Testis (tissue), 3 donors: ENCODE measurements around the gene TBATA. TPM values are rescaled to one million over a fixed set of nuclear protein-coding genes. Genes with fewer than 3 reads are reported as not detected.

ENCODE experiments used
- DNase-seq: peaks from one replicate; pipeline ENCODE4 v3.0.0-alpha.2; 2019
- H3K27ac ChIP-seq, 2 donors: fragments of 200-600 bp; sonication (generic); one replicate each; pipeline ENCODE4 v1.5.1; 2019
- H3K27me3 ChIP-seq: fragments of 200-600 bp; sonication (generic); one replicate; pipeline ENCODE4 v1.5.1; 2019
- H3K36me3 ChIP-seq: fragments of 200-600 bp; sonication (generic); one replicate; pipeline ENCODE4 v1.5.1; 2017; ENCODE audit warnings: low read depth; ENCODE audit errors: missing control alignments
- H3K4me1 ChIP-seq: fragments of 200-600 bp; sonication (generic); one replicate; pipeline ENCODE4 v1.5.1; 2019
- H3K4me3 ChIP-seq, 2 donors: fragments of 200-600 bp; sonication (generic); one replicate each; pipeline ENCODE4 v1.5.1; 2017 to 2019
- H3K9me3 ChIP-seq: fragments of 200-600 bp; sonication (generic); one replicate; pipeline ENCODE4 v1.5.1; 2017
- POLR2A ChIP-seq: fragments of 450-650 bp; IDR thresholded peaks from one replicate; pipeline ENCODE4 v1.6.1; 2017; ENCODE audit warnings: antibody characterized with exemption, mild to moderate bottlenecking, moderate library complexity
- WGBS, 2 donors: methylation state at CpG; one replicate each; pipeline ENCODE4 v1.1.5; 2018; 5-methylcytosine and 5-hydroxymethylcytosine counted together
- intact Hi-C: fragments of 100-400 bp; cut with DNase I; formaldehyde crosslinking; loops from one replicate; pipeline ENCODE4 v1.15.1; 2023; ENCODE audit warnings: low total_unique reads
- polyA plus RNA-seq: library from polyadenylated mRNA; stranded (reverse); fragments of 350-450 nt; fragmentation: Illumina TruSeq; extraction: RNeasy Lipid Tissue Mini Kit (QIAGEN cat#74804); gene quantifications from one replicate; pipeline ENCODE4 v1.2.3, GENCODE V29; 2014; ENCODE audit warnings: low read depth, low replicate concordance; ENCODE audit not compliant: insufficient read depth
- total RNA-seq, 2 donors: library from RNA; depleted of rRNA; stranded (reverse); fragments of >200 nt; gene quantifications; one replicate each; pipeline ENCODE4 v1.2.3, GENCODE V29; 2016
- TF ChIP-seq, protein P1 (sequence below), 3 experiments: fragments of 450-650 bp in 2 of 3; fragments of 200-600 bp in 1 of 3; sonication (generic) in 1 of 3; IDR thresholded peaks; one replicate each; pipeline ENCODE4 v1.5.1; 2016 to 2019; ENCODE audit warnings: antibody characterized with exemption in 3 of 3, mild to moderate bottlenecking in 2 of 3, moderate library complexity in 1 of 3

Gene TBATA
- total and polyA plus RNA-seq, 3 donors from 2014 or later, result 8.4 to 34.6 (median 19.1) TPM

GRCh38 chr10:70815504-70816219 is 30.5 kb upstream of the TBATA start, which contains the start of gene SGPL1:
Gene SGPL1, plus strand, starts transcription at chr10:70815948. Its CDS starts 906 bp downstream, at chr10:70816854.
- H3K27ac ChIP-seq, result peak within 1 kb of the TSS; percentile 88 to 95
- 1% methylated on average over 24 to 57 of the region's 58 CpGs for WGBS, 2 donors
- H3K27me3 ChIP-seq, result no peaks in the 10 kb centered on the region
- H3K9me3 ChIP-seq, result no peaks in the 10 kb centered on the region
- DNase-seq, result peak; percentile 92
- H3K4me3 ChIP-seq, result peak within 1 kb of the TSS; percentile 84 to 86
- intact Hi-C loops, result loop anchor here (5.0 kb wide), 1 partner anchor 62 kb away; no protein-coding TSS in a partner anchor
- TF ChIP-seq POLR2A, result no peak
- TF ChIP-seq, protein P1, sequence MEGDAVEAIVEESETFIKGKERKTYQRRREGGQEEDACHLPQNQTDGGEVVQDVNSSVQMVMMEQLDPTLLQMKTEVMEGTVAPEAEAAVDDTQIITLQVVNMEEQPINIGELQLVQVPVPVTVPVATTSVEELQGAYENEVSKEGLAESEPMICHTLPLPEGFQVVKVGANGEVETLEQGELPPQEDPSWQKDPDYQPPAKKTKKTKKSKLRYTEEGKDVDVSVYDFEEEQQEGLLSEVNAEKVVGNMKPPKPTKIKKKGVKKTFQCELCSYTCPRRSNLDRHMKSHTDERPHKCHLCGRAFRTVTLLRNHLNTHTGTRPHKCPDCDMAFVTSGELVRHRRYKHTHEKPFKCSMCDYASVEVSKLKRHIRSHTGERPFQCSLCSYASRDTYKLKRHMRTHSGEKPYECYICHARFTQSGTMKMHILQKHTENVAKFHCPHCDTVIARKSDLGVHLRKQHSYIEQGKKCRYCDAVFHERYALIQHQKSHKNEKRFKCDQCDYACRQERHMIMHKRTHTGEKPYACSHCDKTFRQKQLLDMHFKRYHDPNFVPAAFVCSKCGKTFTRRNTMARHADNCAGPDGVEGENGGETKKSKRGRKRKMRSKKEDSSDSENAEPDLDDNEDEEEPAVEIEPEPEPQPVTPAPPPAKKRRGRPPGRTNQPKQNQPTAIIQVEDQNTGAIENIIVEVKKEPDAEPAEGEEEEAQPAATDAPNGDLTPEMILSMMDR (IDR thresholded peaks at IDR 0.05), result peak; percentile 97 to 99 (median 99)
- H3K4me1 ChIP-seq, result peaks cover 13% of the 10 kb centered on the region
- no peaks in the 10 kb centered on the region for H3K36me3 ChIP-seq

- TF ChIP-seq, protein P1 (IDR thresholded peaks at IDR 0.05), result no peak
- no peak for TF ChIP-seq POLR2A
- peaks cover 24% of the 10 kb centered on the region for H3K4me1 ChIP-seq
- H3K27ac ChIP-seq, result no peak overlapping the region
- no peaks in the 10 kb centered on the region for H3K36me3 ChIP-seq
- no peaks in the 10 kb centered on the region for H3K27me3 ChIP-seq
- no peaks in the 10 kb centered on the region for H3K9me3 ChIP-seq
- no peak for DNase-seq
- intact Hi-C loops, result no loop called here
- 64 to 75% methylated on average over 4 of the region's 4 CpGs for WGBS, 2 donors
- H3K4me3 ChIP-seq, result no peak overlapping the region
These were observed 28.9 kb upstream of the TBATA start for GRCh38 chr10:70814126-70814525.

DNA sequence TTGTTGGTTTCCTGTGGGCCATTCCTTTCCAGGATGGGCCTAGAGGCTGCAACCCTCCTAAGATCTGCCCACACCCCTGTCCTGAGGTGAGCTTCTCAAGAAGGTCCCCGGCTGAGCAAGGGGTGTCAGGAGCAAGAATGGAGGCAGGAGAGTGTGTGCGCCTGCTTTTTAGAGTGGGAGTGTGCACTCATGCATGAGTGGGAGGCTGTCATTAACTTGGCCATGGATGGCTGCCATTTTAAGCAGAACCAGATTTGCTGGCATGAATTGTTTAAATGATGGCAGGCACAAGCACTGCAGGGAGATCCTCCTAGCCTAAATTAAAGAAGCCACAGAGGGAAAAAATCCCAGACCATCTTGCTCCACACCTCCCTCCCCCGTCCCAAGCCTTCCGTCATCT is 27.6 kb upstream of the TBATA start:
- intact Hi-C loops, result no loop called here
- TF ChIP-seq, protein P1 (IDR thresholded peaks at IDR 0.05), result no peak
- no peak for TF ChIP-seq POLR2A
- Histone ChIP-seq H3K9me3 (no peaks in the 10 kb centered on the region), H3K4me3 (no peak overlapping the region), H3K27me3 (no peaks in the 10 kb centered on the region), H3K27ac (no peak overlapping the region), H3K4me1 (peaks cover 32% of the 10 kb centered on the region), H3K36me3 (no peaks in the 10 kb centered on the region)
- no peak for DNase-seq
- WGBS, 2 donors, result 81 to 91% methylated on average over 3 to 4 of the region's 4 CpGs

DNA sequence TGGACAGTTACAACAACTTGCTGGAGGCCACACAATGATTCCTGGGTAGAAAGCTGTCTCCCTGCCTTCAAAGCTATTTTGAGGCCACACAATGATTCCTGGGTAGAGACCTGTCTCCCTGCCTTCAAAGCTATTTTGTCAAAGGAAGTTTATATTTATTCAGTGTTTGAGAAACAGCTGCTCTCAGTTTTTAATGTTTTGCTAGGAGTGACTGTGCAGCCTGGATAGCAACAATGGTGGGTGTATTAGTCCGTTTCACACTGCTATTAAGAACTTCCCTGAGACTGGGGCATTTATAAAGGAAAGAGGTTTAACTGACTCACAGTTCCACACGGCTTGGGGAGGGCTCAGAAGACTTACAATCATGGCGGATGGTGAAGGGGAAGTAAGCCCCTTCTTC is 26.7 kb upstream of the TBATA start:
- no peak for TF ChIP-seq POLR2A
- TF ChIP-seq, protein P1 (IDR thresholded peaks at IDR 0.05), result no peak
- DNase-seq, result no peak
- peaks cover 29% of the 10 kb centered on the region for H3K4me1 ChIP-seq
- no peaks in the 10 kb centered on the region for H3K27me3 ChIP-seq
- intact Hi-C loops, result no loop called here
- H3K36me3 ChIP-seq, result no peaks in the 10 kb centered on the region
- no peaks in the 10 kb centered on the region for H3K9me3 ChIP-seq
- no peak overlapping the region for H3K27ac ChIP-seq
- WGBS, 2 donors, result 78 to 88% methylated on average over 3 of the region's 3 CpGs
- H3K4me3 ChIP-seq, result no peak overlapping the region

- TF ChIP-seq, protein P1 (IDR thresholded peaks at IDR 0.05), result no peak
- TF ChIP-seq POLR2A, result no peak
- intact Hi-C loops, result no loop called here
- WGBS, 2 donors, result 0 to 55% methylated on average over 1 of the region's 1 CpG
- DNase-seq, result no peak
- Histone ChIP-seq H3K27ac (no peak overlapping the region), H3K4me3 (no peak overlapping the region), H3K36me3 (no peaks in the 10 kb centered on the region), H3K4me1 (peaks cover 25% of the 10 kb centered on the region), H3K27me3 (no peaks in the 10 kb centered on the region), H3K9me3 (no peaks in the 10 kb centered on the region)
These were observed 25.8 kb upstream of the TBATA start for GRCh38 chr10:70810967-70811366.
